Neural progenitor cell (in vitro differentiated cells): ENCODE results near the gene SEC61A1. TPM values are rescaled to one million over a fixed set of nuclear protein-coding genes. Genes with fewer than 3 reads are reported as not detected.

Experiments used
- DNase-seq: peaks from one replicate; pipeline ENCODE4 v3.0.0-alpha.2; 2016; ENCODE audit warnings: low spot score
- H2AFZ ChIP-seq: fragments of 200-600 bp; sonication (generic); replicated peaks from 2 replicates; pipeline ENCODE4 v1.6.1; 2016; ENCODE audit warnings: antibody characterized with exemption
- H3F3A ChIP-seq: fragments of 200-600 bp; sonication (generic); 2 replicates; pipeline ENCODE4 v1.6.1; 2016; ENCODE audit warnings: antibody characterized with exemption, low read depth
- H3K27ac ChIP-seq: fragments of 200-600 bp; sonication (generic); 2 replicates; pipeline ENCODE4 v1.5.1; 2016; ENCODE audit warnings: mild to moderate bottlenecking
- H3K27me3 ChIP-seq: fragments of 200-600 bp; sonication (generic); 2 replicates; pipeline ENCODE4 v1.6.1; 2016; ENCODE audit warnings: mild to moderate bottlenecking, moderate library complexity
- H3K36me3 ChIP-seq: fragments of 200-600 bp; sonication (generic); 2 replicates; pipeline ENCODE4 v1.5.1; 2016
- H3K4me1 ChIP-seq: fragments of 200-600 bp; sonication (generic); 2 replicates; pipeline ENCODE4 v1.6.1; 2016; ENCODE audit warnings: mixed run types
- H3K4me2 ChIP-seq: fragments of 200-600 bp; sonication (generic); 2 replicates; pipeline ENCODE4 v1.6.1; 2016
- H3K4me3 ChIP-seq: fragments of 200-600 bp; sonication (generic); 2 replicates; pipeline ENCODE4 v1.5.1; 2016
- H3K79me2 ChIP-seq: fragments of 200-600 bp; sonication (generic); 2 replicates; pipeline ENCODE4 v1.6.1; 2016; ENCODE audit warnings: low read depth
- H3K9ac ChIP-seq: fragments of 200-600 bp; sonication (generic); 2 replicates; pipeline ENCODE4 v1.6.1; 2016
- H3K9me3 ChIP-seq: fragments of 200-600 bp; sonication (generic); 2 replicates; pipeline ENCODE4 v1.5.1; 2016; ENCODE audit warnings: low read depth
- H4K20me1 ChIP-seq: fragments of 200-600 bp; sonication (generic); 2 replicates; pipeline ENCODE4 v1.6.1; 2016; ENCODE audit warnings: low read depth
- H3K27ac Mint-ChIP-seq: 3 replicates; pipeline ENCODE4 v1.8.0; 2021; ENCODE audit warnings: mixed read lengths
- H3K27me3 Mint-ChIP-seq: 2 replicates; pipeline ENCODE4 v1.8.0; 2022; ENCODE audit warnings: low read depth, mild to moderate bottlenecking, inconsistent platforms, moderate library complexity, mixed read lengths; ENCODE audit not compliant: insufficient read depth
- H3K36me3 Mint-ChIP-seq: 3 replicates; pipeline ENCODE4 v1.8.0; 2021; ENCODE audit warnings: mixed read lengths
- H3K4me1 Mint-ChIP-seq: 3 replicates; pipeline ENCODE4 v1.8.0; 2021; ENCODE audit warnings: mixed read lengths
- H3K4me3 Mint-ChIP-seq: 3 replicates; pipeline ENCODE4 v1.8.0; 2021; ENCODE audit warnings: mild to moderate bottlenecking, moderate library complexity, mixed read lengths
- H3K9me3 Mint-ChIP-seq: 3 replicates; pipeline ENCODE4 v1.8.0; 2020; ENCODE audit warnings: mixed read lengths
- CTCF ChIP-seq: fragments of 200-600 bp; sonication (generic); IDR thresholded peaks from 2 replicates; pipeline ENCODE4 v1.5.1; 2017; ENCODE audit warnings: antibody characterized with exemption, mild to moderate bottlenecking
- EZH2 ChIP-seq: fragments of 200-600 bp; sonication (generic); IDR thresholded peaks from 2 replicates; pipeline ENCODE4 v1.6.1; 2017; ENCODE audit warnings: antibody characterized with exemption, mild to moderate bottlenecking, moderate library complexity
- EZH2phosphoT487 ChIP-seq: fragments of 200-600 bp; sonication (generic); IDR thresholded peaks from 2 replicates; pipeline ENCODE4 v1.6.1; 2017; ENCODE audit warnings: antibody characterized with exemption
- total RNA-seq: library from RNA; depleted of rRNA; stranded (reverse); fragments of >200 nt; gene quantifications from 2 replicates; pipeline ENCODE4 v1.2.3, GENCODE V29; 2015; ENCODE audit warnings: low replicate concordance

SEC61A1 gene
- total RNA-seq, 1 donor from 2014 or later = 79.1 TPM

- TF ChIP-seq EZH2phosphoT487 (peak; percentile 32), CTCF (no peak), EZH2 (peak; percentile 81)
- no peaks in the 10 kb centered on the region for H3K79me2 ChIP-seq
- H3K36me3 ChIP-seq = no peaks in the 10 kb centered on the region
- peaks cover 25% of the 10 kb centered on the region for H3K27me3 ChIP-seq
- peaks cover 11% of the 10 kb centered on the region for H3F3A ChIP-seq
- H2AFZ ChIP-seq = no peak overlapping the region
- H3K27ac ChIP-seq = no peak overlapping the region
- Mint-ChIP-seq H3K4me3 (peak overlapping the region; percentile 35), H3K27me3 (peaks cover 8% of the 10 kb centered on the region), H3K27ac (no peak overlapping the region), H3K9me3 (no peaks in the 10 kb centered on the region), H3K36me3 (peaks cover 6% of the 10 kb centered on the region), H3K4me1 (peaks cover 6% of the 10 kb centered on the region)
- H4K20me1 ChIP-seq = peaks cover 45% of the 10 kb centered on the region
- H3K4me1 ChIP-seq = peaks cover 20% of the 10 kb centered on the region
- peak overlapping the region; percentile 71 for H3K4me2 ChIP-seq
- no peak overlapping the region for H3K9ac ChIP-seq
- peak; percentile 50 for DNase-seq
- no peaks in the 10 kb centered on the region for H3K9me3 ChIP-seq
- H3K4me3 ChIP-seq = peak overlapping the region; percentile 36
Observed at GRCh38 chr3:128076483-128077201, 24.4 kb downstream of the SEC61A1 start.

GRCh38 chr3:128077202-128077624 is 25.0 kb downstream of the SEC61A1 start:
- H3K4me2 ChIP-seq = peak overlapping the region; percentile 71
- H3K4me3 Mint-ChIP-seq = no peak overlapping the region

GRCh38 chr3:128077665-128078064 is 25.4 kb downstream of the SEC61A1 start:
- Mint-ChIP-seq H3K9me3 (no peaks in the 10 kb centered on the region), H3K4me1 (peaks cover 6% of the 10 kb centered on the region), H3K27ac (no peak overlapping the region), H3K36me3 (peaks cover 9% of the 10 kb centered on the region), H3K4me3 (no peak overlapping the region), H3K27me3 (peaks cover 8% of the 10 kb centered on the region)
- Histone ChIP-seq H3K36me3 (no peaks in the 10 kb centered on the region), H3F3A (peaks cover 11% of the 10 kb centered on the region), H3K4me2 (peak overlapping the region; percentile 71), H4K20me1 (peaks cover 45% of the 10 kb centered on the region), H3K4me3 (peak overlapping the region; percentile 36), H3K4me1 (peaks cover 20% of the 10 kb centered on the region), H3K27ac (no peak overlapping the region), H2AFZ (no peak overlapping the region), H3K9ac (no peak overlapping the region), H3K9me3 (no peaks in the 10 kb centered on the region), H3K27me3 (peaks cover 25% of the 10 kb centered on the region), H3K79me2 (no peaks in the 10 kb centered on the region)
- TF ChIP-seq EZH2 = no peak
- TF ChIP-seq CTCF = no peak
- TF ChIP-seq EZH2phosphoT487 = no peak
- no peak for DNase-seq

More at GRCh38 chr3:128077202-128077624, 25.0 kb downstream of the SEC61A1 start:
- no peaks in the 10 kb centered on the region for H3K9me3 Mint-ChIP-seq
- peaks cover 8% of the 10 kb centered on the region for H3K27me3 Mint-ChIP-seq
- peak overlapping the region; percentile 36 for H3K4me3 ChIP-seq
- H3K4me1 Mint-ChIP-seq = peaks cover 6% of the 10 kb centered on the region
- peaks cover 20% of the 10 kb centered on the region for H3K4me1 ChIP-seq
- H3K27ac Mint-ChIP-seq = no peak overlapping the region
- peaks cover 11% of the 10 kb centered on the region for H3F3A ChIP-seq
- no peaks in the 10 kb centered on the region for H3K79me2 ChIP-seq
- no peak for DNase-seq
- TF ChIP-seq EZH2 (no peak), CTCF (no peak), EZH2phosphoT487 (no peak)
- no peak overlapping the region for H3K27ac ChIP-seq
- H4K20me1 ChIP-seq = peaks cover 45% of the 10 kb centered on the region
- H3K27me3 ChIP-seq = peaks cover 25% of the 10 kb centered on the region
- H3K36me3 Mint-ChIP-seq = peaks cover 9% of the 10 kb centered on the region
- H3K9ac ChIP-seq = no peak overlapping the region
- no peaks in the 10 kb centered on the region for H3K36me3 ChIP-seq
- no peak overlapping the region for H2AFZ ChIP-seq
- H3K9me3 ChIP-seq = no peaks in the 10 kb centered on the region
